ENCODE results near the gene METAP2.
"Not testable (repeated sequence)": the region's sequence is repeated elsewhere in the genome, so short reads cannot be mapped to it uniquely, and the experiment has no call there.

The METAP2 gene

GRCh38 chr12:95439461-95440230, 34.3 kb upstream of the METAP2 start:
- H3K4me3 ChIP-seq (ENCODE audit: low read length) = no peak overlapping the region
- DNase-seq (ENCODE audit: low read depth) = no peak
- TF ChIP-seq CTCF (IDR thresholded peaks at IDR 0.05; ENCODE audit: insufficient read depth, low read depth, low read length, missing control alignments) = no peak

- no peak for DNase-seq (ENCODE audit: low read depth)
- no peak for TF ChIP-seq CTCF (IDR thresholded peaks at IDR 0.05; ENCODE audit: insufficient read depth, low read depth, low read length, missing control alignments)
- no peak overlapping the region for H3K4me3 ChIP-seq (ENCODE audit: low read length)
Measured at GRCh38 chr12:95440401-95440800, 33.6 kb upstream of the METAP2 start.

- TF ChIP-seq CTCF (IDR thresholded peaks at IDR 0.05; ENCODE audit: insufficient read depth, low read depth, low read length, missing control alignments) = no peak
- H3K4me3 ChIP-seq (ENCODE audit: low read length) = no peak overlapping the region
- DNase-seq (ENCODE audit: low read depth) = no peak
Measured at GRCh38 chr12:95443459-95443858, 30.5 kb upstream of the METAP2 start.

- not testable (repeated sequence) for DNase-seq (ENCODE audit: low read depth); H3K4me3 ChIP-seq (ENCODE audit: low read length)
Measured at GRCh38 chr12:95445099-95445498, 28.9 kb upstream of the METAP2 start.

- no peak overlapping the region for H3K4me3 ChIP-seq (ENCODE audit: low read length)
- no peak for DNase-seq (ENCODE audit: low read depth)
- TF ChIP-seq CTCF (IDR thresholded peaks at IDR 0.05; ENCODE audit: insufficient read depth, low read depth, low read length, missing control alignments) = no peak
Measured at GRCh38 chr12:95445884-95446505, 28.0 kb upstream of the METAP2 start.

- TF ChIP-seq CTCF (IDR thresholded peaks at IDR 0.05; ENCODE audit: insufficient read depth, low read depth, low read length, missing control alignments) = no peak
- no peak for DNase-seq (ENCODE audit: low read depth)
- H3K4me3 ChIP-seq (ENCODE audit: low read length) = no peak overlapping the region
Measured at GRCh38 chr12:95446506-95446900, 27.4 kb upstream of the METAP2 start.

GRCh38 chr12:95449656-95450055, 24.3 kb upstream of the METAP2 start:
- DNase-seq (ENCODE audit: low read depth) = peak; percentile 35
- not testable (repeated sequence) for H3K4me3 ChIP-seq (ENCODE audit: low read length)

GRCh38 chr12:95452501-95452900, 21.5 kb upstream of the METAP2 start:
- H3K4me3 ChIP-seq (ENCODE audit: low read length); DNase-seq (ENCODE audit: low read depth): not testable (repeated sequence)

- DNase-seq (ENCODE audit: low read depth) = peak; percentile 21
- not testable (repeated sequence) for H3K4me3 ChIP-seq (ENCODE audit: low read length)
Measured at GRCh38 chr12:95453881-95454280, 20.1 kb upstream of the METAP2 start.

GRCh38 chr12:95454780-95455215, 19.2 kb upstream of the METAP2 start:
- DNase-seq (ENCODE audit: low read depth); H3K4me3 ChIP-seq (ENCODE audit: low read length): not testable (repeated sequence)

GRCh38 chr12:95457605-95458004, 16.3 kb upstream of the METAP2 start:
- peak; percentile 21 for DNase-seq (ENCODE audit: low read depth)
- H3K4me3 ChIP-seq (ENCODE audit: low read length) = not testable (repeated sequence)
